ENCODE results near the gene EDNRA. TPM values are rescaled to one million over a fixed set of nuclear protein-coding genes. Genes with fewer than 3 reads are reported as not detected.

Gene EDNRA
- total RNA-seq, 2 experiments from 2014 or later = not detected

GRCh38 chr4:147571036-147571770 lies 90.3 kb downstream of the EDNRA start:
- H3K4me1 Mint-ChIP-seq = peaks cover 2% of the 10 kb centered on the region
- H3K9me3 Mint-ChIP-seq = no peaks in the 10 kb centered on the region
- H3K27me3 Mint-ChIP-seq = peaks cover 3% of the 10 kb centered on the region
- no peak overlapping the region for H3K27ac Mint-ChIP-seq
- H3K4me3 Mint-ChIP-seq = no peak overlapping the region
- POLR2A ChIA-PET = no interaction called here
- DNase-seq (no peak), ATAC-seq (ENCODE audit: low read depth) (no peak)
- no peaks in the 10 kb centered on the region for H3K36me3 Mint-ChIP-seq

- Mint-ChIP-seq H3K36me3 (no peaks in the 10 kb centered on the region), H3K27me3 (no peaks in the 10 kb centered on the region), H3K9me3 (peaks cover 3% of the 10 kb centered on the region), H3K27ac (no peak overlapping the region), H3K4me3 (no peak overlapping the region), H3K4me1 (peaks cover 6% of the 10 kb centered on the region)
- ATAC-seq (ENCODE audit: low read depth) = peak; percentile 65
- peak; percentile 31 for DNase-seq
- POLR2A ChIA-PET = no interaction called here
Observed at GRCh38 chr4:147576084-147576483, 95.2 kb downstream of the EDNRA start.

GRCh38 chr4:147578051-147578476 lies 97.2 kb downstream of the EDNRA start:
- no peak overlapping the region for H3K4me3 Mint-ChIP-seq
- POLR2A ChIA-PET = interaction anchor here (0.6 kb wide), 1 partner anchor 41 kb away, joined by 3 read pairs; no protein-coding TSS in a partner anchor
- no peak for ATAC-seq (ENCODE audit: low read depth)
- no peaks in the 10 kb centered on the region for H3K27me3 Mint-ChIP-seq
- no peak overlapping the region for H3K27ac Mint-ChIP-seq
- peaks cover 3% of the 10 kb centered on the region for H3K9me3 Mint-ChIP-seq
- no peaks in the 10 kb centered on the region for H3K36me3 Mint-ChIP-seq
- peaks cover 6% of the 10 kb centered on the region for H3K4me1 Mint-ChIP-seq
- no peak for DNase-seq

GRCh38 chr4:147578593-147578992 lies 97.7 kb downstream of the EDNRA start:
- Mint-ChIP-seq H3K27ac (no peak overlapping the region), H3K4me1 (peaks cover 6% of the 10 kb centered on the region), H3K36me3 (no peaks in the 10 kb centered on the region), H3K9me3 (peaks cover 3% of the 10 kb centered on the region), H3K4me3 (no peak overlapping the region), H3K27me3 (no peaks in the 10 kb centered on the region)
- ATAC-seq (ENCODE audit: low read depth) (no peak), DNase-seq (no peak)
- POLR2A ChIA-PET = interaction anchor here (0.6 kb wide), 1 partner anchor 41 kb away, joined by 3 read pairs; no protein-coding TSS in a partner anchor

GRCh38 chr4:147580396-147580795 lies 99.5 kb downstream of the EDNRA start:
- Mint-ChIP-seq H3K9me3 (peaks cover 3% of the 10 kb centered on the region), H3K27ac (no peak overlapping the region), H3K4me1 (peaks cover 6% of the 10 kb centered on the region), H3K27me3 (peaks cover under 1% of the 10 kb centered on the region), H3K4me3 (no peak overlapping the region), H3K36me3 (no peaks in the 10 kb centered on the region)
- DNase-seq (no peak), ATAC-seq (ENCODE audit: low read depth) (no peak)
- POLR2A ChIA-PET = no interaction called here

- H3K4me1 Mint-ChIP-seq = no peaks in the 10 kb centered on the region
- H3K9me3 Mint-ChIP-seq = peaks cover 3% of the 10 kb centered on the region
- no peak for DNase-seq
- no peak overlapping the region for H3K27ac Mint-ChIP-seq
- H3K36me3 Mint-ChIP-seq = no peaks in the 10 kb centered on the region
- POLR2A ChIA-PET = no interaction called here
- ATAC-seq (ENCODE audit: low read depth) = no peak
- H3K4me3 Mint-ChIP-seq = no peak overlapping the region
- peaks cover 5% of the 10 kb centered on the region for H3K27me3 Mint-ChIP-seq
Observed at GRCh38 chr4:147581606-147582350, 100.9 kb downstream of the EDNRA start.

GRCh38 chr4:147582386-147583060 lies 101.6 kb downstream of the EDNRA start:
- POLR2A ChIA-PET = no interaction called here
- DNase-seq (no peak), ATAC-seq (ENCODE audit: low read depth) (no peak)
- Mint-ChIP-seq H3K9me3 (peaks cover 3% of the 10 kb centered on the region), H3K4me3 (no peak overlapping the region), H3K27me3 (peaks cover 5% of the 10 kb centered on the region), H3K4me1 (no peaks in the 10 kb centered on the region), H3K27ac (no peak overlapping the region), H3K36me3 (no peaks in the 10 kb centered on the region)

GRCh38 chr4:147583876-147584275 lies 103.0 kb downstream of the EDNRA start:
- H3K36me3 Mint-ChIP-seq = no peaks in the 10 kb centered on the region
- ATAC-seq (ENCODE audit: low read depth) (no peak), DNase-seq (no peak)
- no peak overlapping the region for H3K4me3 Mint-ChIP-seq
- H3K4me1 Mint-ChIP-seq = no peaks in the 10 kb centered on the region
- peaks cover 5% of the 10 kb centered on the region for H3K27me3 Mint-ChIP-seq
- no peak overlapping the region for H3K27ac Mint-ChIP-seq
- peaks cover 3% of the 10 kb centered on the region for H3K9me3 Mint-ChIP-seq
- POLR2A ChIA-PET = no interaction called here

- no peak overlapping the region for H3K4me3 Mint-ChIP-seq
- H3K9me3 Mint-ChIP-seq = no peaks in the 10 kb centered on the region
- H3K27ac Mint-ChIP-seq = no peak overlapping the region
- peaks cover 2% of the 10 kb centered on the region for H3K4me1 Mint-ChIP-seq
- ATAC-seq (ENCODE audit: low read depth) (no peak), DNase-seq (no peak)
- H3K36me3 Mint-ChIP-seq = no peaks in the 10 kb centered on the region
- peaks cover 5% of the 10 kb centered on the region for H3K27me3 Mint-ChIP-seq
- POLR2A ChIA-PET = no interaction called here
Observed at GRCh38 chr4:147586032-147586431, 105.1 kb downstream of the EDNRA start.

GRCh38 chr4:147586637-147587036 lies 105.7 kb downstream of the EDNRA start:
- ATAC-seq (ENCODE audit: low read depth) = no peak
- H3K27ac Mint-ChIP-seq = no peak overlapping the region
- DNase-seq = no peak
- no peaks in the 10 kb centered on the region for H3K9me3 Mint-ChIP-seq
- H3K27me3 Mint-ChIP-seq = peaks cover 5% of the 10 kb centered on the region
- H3K36me3 Mint-ChIP-seq = no peaks in the 10 kb centered on the region
- H3K4me3 Mint-ChIP-seq = no peak overlapping the region
- POLR2A ChIA-PET = no interaction called here
- H3K4me1 Mint-ChIP-seq = peaks cover 2% of the 10 kb centered on the region

- Mint-ChIP-seq H3K36me3 (no peaks in the 10 kb centered on the region), H3K27ac (no peak overlapping the region), H3K4me1 (peaks cover 2% of the 10 kb centered on the region), H3K4me3 (no peak overlapping the region), H3K27me3 (peaks cover 5% of the 10 kb centered on the region), H3K9me3 (no peaks in the 10 kb centered on the region)
- DNase-seq = no peak
- POLR2A ChIA-PET = no interaction called here
- ATAC-seq (ENCODE audit: low read depth) = no peak
Observed at GRCh38 chr4:147587041-147587440, 106.1 kb downstream of the EDNRA start.

GRCh38 chr4:147589586-147589985 lies 108.7 kb downstream of the EDNRA start:
- Mint-ChIP-seq H3K27me3 (peaks cover 5% of the 10 kb centered on the region), H3K4me1 (peaks cover 5% of the 10 kb centered on the region), H3K9me3 (no peaks in the 10 kb centered on the region), H3K4me3 (no peak overlapping the region), H3K27ac (no peak overlapping the region), H3K36me3 (no peaks in the 10 kb centered on the region)
- no peak for DNase-seq
- no peak for ATAC-seq (ENCODE audit: low read depth)
- POLR2A ChIA-PET = no interaction called here

GRCh38 chr4:147590249-147590920 lies 109.5 kb downstream of the EDNRA start:
- Mint-ChIP-seq H3K4me1 (peaks cover 5% of the 10 kb centered on the region), H3K27ac (no peak overlapping the region), H3K27me3 (peaks cover 5% of the 10 kb centered on the region), H3K36me3 (no peaks in the 10 kb centered on the region), H3K9me3 (no peaks in the 10 kb centered on the region), H3K4me3 (no peak overlapping the region)
- DNase-seq (peak; percentile 42), ATAC-seq (ENCODE audit: low read depth) (no peak)
- POLR2A ChIA-PET = no interaction called here

Measured in activated naive CD8-positive, alpha-beta T cell treated with anti-CD3 and anti-CD28 coated beads, Interleukin-2, amount 10 ng/mL, durations not matched to agents 7 days and 5 days (primary cell).